Activated CD8-positive, alpha-beta memory T cell treated with anti-CD3 and anti-CD28 coated beads, Interleukin-2, amount 10 ng/mL, durations not matched to agents 7 days and 5 days (primary cell): ENCODE data around the gene SNTG2. TPM values are rescaled to one million over a fixed set of nuclear protein-coding genes. Genes with fewer than 3 reads are reported as not detected.

Source experiments
- ATAC-seq: fragments of 150-1000 bp; cut with Tn5 transposase; one replicate; pipeline ENCODE4 v1.10.0; 2021; ENCODE audit warnings: moderate library complexity
- CTCF ChIA-PET: fragments of 350-600 bp; sonication (Branson Sonifier 250); formaldehyde crosslinking; loops from one replicate; lab custom pipeline; 2021; ENCODE audit warnings: antibody characterized with exemption; lab: Charles Lee
- DNase-seq: peaks from one replicate; pipeline ENCODE4 v3.0.0-alpha.2; 2020
- H3K27ac Mint-ChIP-seq: one replicate; pipeline ENCODE4 v1.8.0; 2021; ENCODE audit warnings: mild to moderate bottlenecking, mixed read lengths
- H3K27me3 Mint-ChIP-seq: one replicate; pipeline ENCODE4 v1.8.0; 2021; ENCODE audit warnings: mixed read lengths
- H3K36me3 Mint-ChIP-seq: one replicate; pipeline ENCODE4 v1.8.0; 2021; ENCODE audit warnings: mild to moderate bottlenecking, mixed read lengths
- H3K4me1 Mint-ChIP-seq: one replicate; pipeline ENCODE4 v1.8.0; 2021; ENCODE audit warnings: mixed read lengths
- H3K4me3 Mint-ChIP-seq: one replicate; pipeline ENCODE4 v1.8.0; 2021; ENCODE audit warnings: mild to moderate bottlenecking, moderate library complexity, mixed read lengths
- H3K9me3 Mint-ChIP-seq: one replicate; pipeline ENCODE4 v1.8.0; 2022; ENCODE audit warnings: low read depth, mixed read lengths
- total RNA-seq, 2 experiments: library from RNA; stranded (reverse); gene quantifications; one replicate each; pipeline ENCODE4 v1.2.3, GENCODE V29; 2021

The SNTG2 gene
- total RNA-seq, 2 experiments from 2014 or later = 0.37 to 1.6 TPM

- H3K27ac Mint-ChIP-seq = no peak overlapping the region
- CTCF ChIA-PET = no interaction called here
- no peaks in the 10 kb centered on the region for H3K27me3 Mint-ChIP-seq
- no peak overlapping the region for H3K4me3 Mint-ChIP-seq
- no peaks in the 10 kb centered on the region for H3K4me1 Mint-ChIP-seq
- H3K9me3 Mint-ChIP-seq = no peaks in the 10 kb centered on the region
- no peak for ATAC-seq
- H3K36me3 Mint-ChIP-seq = no peaks in the 10 kb centered on the region
- no peak for DNase-seq
Measured at GRCh38 chr2:1010415-1010930, 59.8 kb downstream of the SNTG2 start.

GRCh38 chr2:1011006-1011405 is 60.4 kb downstream of the SNTG2 start:
- no peak overlapping the region for H3K27ac Mint-ChIP-seq
- no peak for ATAC-seq

GRCh38 chr2:1011985-1012384 is 61.3 kb downstream of the SNTG2 start:
- H3K27me3 Mint-ChIP-seq = no peaks in the 10 kb centered on the region

More at GRCh38 chr2:1011006-1011405, 60.4 kb downstream of the SNTG2 start:
- no peaks in the 10 kb centered on the region for H3K27me3 Mint-ChIP-seq
- no peaks in the 10 kb centered on the region for H3K9me3 Mint-ChIP-seq
- H3K36me3 Mint-ChIP-seq = no peaks in the 10 kb centered on the region
- H3K4me3 Mint-ChIP-seq = no peak overlapping the region
- H3K4me1 Mint-ChIP-seq = no peaks in the 10 kb centered on the region
- CTCF ChIA-PET = no interaction called here
- DNase-seq = no peak

GRCh38 chr2:1014802-1015201 is 64.2 kb downstream of the SNTG2 start:
- no peaks in the 10 kb centered on the region for H3K36me3 Mint-ChIP-seq
- DNase-seq (no peak), ATAC-seq (no peak)
- CTCF ChIA-PET = no interaction called here
- H3K4me1 Mint-ChIP-seq = no peaks in the 10 kb centered on the region
- H3K27me3 Mint-ChIP-seq = no peaks in the 10 kb centered on the region
- H3K9me3 Mint-ChIP-seq = no peaks in the 10 kb centered on the region
- no peak overlapping the region for H3K4me3 Mint-ChIP-seq
- H3K27ac Mint-ChIP-seq = no peak overlapping the region

More at GRCh38 chr2:1011985-1012384, 61.3 kb downstream of the SNTG2 start:
- CTCF ChIA-PET = no interaction called here
- no peaks in the 10 kb centered on the region for H3K9me3 Mint-ChIP-seq
- H3K4me1 Mint-ChIP-seq = no peaks in the 10 kb centered on the region
- DNase-seq (no peak), ATAC-seq (no peak)
- H3K36me3 Mint-ChIP-seq = no peaks in the 10 kb centered on the region
- H3K4me3 Mint-ChIP-seq = no peak overlapping the region
- H3K27ac Mint-ChIP-seq = no peak overlapping the region

GRCh38 chr2:1016500-1016899 is 65.9 kb downstream of the SNTG2 start:
- H3K4me3 Mint-ChIP-seq = no peak overlapping the region
- no peaks in the 10 kb centered on the region for H3K9me3 Mint-ChIP-seq
- no peak overlapping the region for H3K27ac Mint-ChIP-seq
- H3K27me3 Mint-ChIP-seq = no peaks in the 10 kb centered on the region
- H3K4me1 Mint-ChIP-seq = no peaks in the 10 kb centered on the region
- no peaks in the 10 kb centered on the region for H3K36me3 Mint-ChIP-seq
- ATAC-seq (no peak), DNase-seq (no peak)
- CTCF ChIA-PET = no interaction called here

GRCh38 chr2:1017827-1018226 is 67.2 kb downstream of the SNTG2 start:
- ATAC-seq (no peak), DNase-seq (no peak)
- H3K4me3 Mint-ChIP-seq = no peak overlapping the region
- H3K36me3 Mint-ChIP-seq = no peaks in the 10 kb centered on the region
- H3K9me3 Mint-ChIP-seq = no peaks in the 10 kb centered on the region
- no peaks in the 10 kb centered on the region for H3K4me1 Mint-ChIP-seq
- no peaks in the 10 kb centered on the region for H3K27me3 Mint-ChIP-seq
- CTCF ChIA-PET = no interaction called here
- H3K27ac Mint-ChIP-seq = no peak overlapping the region

GRCh38 chr2:1020206-1020605 is 69.6 kb downstream of the SNTG2 start:
- CTCF ChIA-PET = interaction anchor here (1.0 kb wide), 1 partner anchor 66 kb away, joined by 3 read pairs; no protein-coding TSS in a partner anchor
- no peak for ATAC-seq

GRCh38 chr2:1022178-1022577 is 71.5 kb downstream of the SNTG2 start:
- Mint-ChIP-seq H3K9me3 (no peaks in the 10 kb centered on the region), H3K27ac (no peak overlapping the region), H3K4me3 (no peak overlapping the region), H3K4me1 (no peaks in the 10 kb centered on the region), H3K36me3 (no peaks in the 10 kb centered on the region), H3K27me3 (no peaks in the 10 kb centered on the region)
- DNase-seq (no peak), ATAC-seq (no peak)
- CTCF ChIA-PET = interaction anchor here (1.0 kb wide), 1 partner anchor 65 kb away, joined by 7 read pairs; no protein-coding TSS in a partner anchor

More at GRCh38 chr2:1020206-1020605, 69.6 kb downstream of the SNTG2 start:
- DNase-seq = no peak
- H3K36me3 Mint-ChIP-seq = no peaks in the 10 kb centered on the region
- no peaks in the 10 kb centered on the region for H3K9me3 Mint-ChIP-seq
- H3K27ac Mint-ChIP-seq = no peak overlapping the region
- no peak overlapping the region for H3K4me3 Mint-ChIP-seq
- no peaks in the 10 kb centered on the region for H3K4me1 Mint-ChIP-seq
- no peaks in the 10 kb centered on the region for H3K27me3 Mint-ChIP-seq

- DNase-seq = no peak
- Mint-ChIP-seq H3K9me3 (no peaks in the 10 kb centered on the region), H3K27ac (no peak overlapping the region), H3K36me3 (no peaks in the 10 kb centered on the region), H3K27me3 (no peaks in the 10 kb centered on the region), H3K4me3 (no peak overlapping the region), H3K4me1 (no peaks in the 10 kb centered on the region)
- CTCF ChIA-PET = no interaction called here
- no peak for ATAC-seq
Measured at GRCh38 chr2:1024981-1025380, 74.3 kb downstream of the SNTG2 start.

- no peaks in the 10 kb centered on the region for H3K27me3 Mint-ChIP-seq
- CTCF ChIA-PET = no interaction called here
- H3K27ac Mint-ChIP-seq = no peak overlapping the region
- ATAC-seq (no peak), DNase-seq (no peak)
- H3K36me3 Mint-ChIP-seq = no peaks in the 10 kb centered on the region
- no peaks in the 10 kb centered on the region for H3K4me1 Mint-ChIP-seq
- no peak overlapping the region for H3K4me3 Mint-ChIP-seq
- H3K9me3 Mint-ChIP-seq = no peaks in the 10 kb centered on the region
Measured at GRCh38 chr2:1026141-1026540, 75.5 kb downstream of the SNTG2 start.

- H3K9me3 Mint-ChIP-seq = no peaks in the 10 kb centered on the region
- no peak overlapping the region for H3K4me3 Mint-ChIP-seq
- CTCF ChIA-PET = no interaction called here
- no peak overlapping the region for H3K27ac Mint-ChIP-seq
- H3K36me3 Mint-ChIP-seq = peaks cover 5% of the 10 kb centered on the region
- no peak for ATAC-seq
- no peak for DNase-seq
- peaks cover 11% of the 10 kb centered on the region for H3K4me1 Mint-ChIP-seq
- H3K27me3 Mint-ChIP-seq = no peaks in the 10 kb centered on the region
Measured at GRCh38 chr2:1028831-1029230, 78.2 kb downstream of the SNTG2 start.

GRCh38 chr2:1032030-1032429 is 81.4 kb downstream of the SNTG2 start:
- DNase-seq (peak; percentile 61), ATAC-seq (peak; percentile 74)
- no peaks in the 10 kb centered on the region for H3K27me3 Mint-ChIP-seq
- CTCF ChIA-PET = no interaction called here
- no peaks in the 10 kb centered on the region for H3K9me3 Mint-ChIP-seq
- peaks cover 8% of the 10 kb centered on the region for H3K36me3 Mint-ChIP-seq
- H3K4me1 Mint-ChIP-seq = peaks cover 11% of the 10 kb centered on the region
- H3K4me3 Mint-ChIP-seq = peak overlapping the region; percentile 82
- H3K27ac Mint-ChIP-seq = peak overlapping the region; percentile 87

GRCh38 chr2:1033069-1033468 is 82.4 kb downstream of the SNTG2 start:
- CTCF ChIA-PET = no interaction called here
- Mint-ChIP-seq H3K9me3 (no peaks in the 10 kb centered on the region), H3K36me3 (peaks cover 8% of the 10 kb centered on the region), H3K4me1 (peaks cover 11% of the 10 kb centered on the region), H3K4me3 (no peak overlapping the region), H3K27ac (no peak overlapping the region), H3K27me3 (no peaks in the 10 kb centered on the region)
- ATAC-seq = no peak
- DNase-seq = no peak

- Mint-ChIP-seq H3K36me3 (peaks cover 6% of the 10 kb centered on the region), H3K4me3 (no peak overlapping the region), H3K4me1 (peaks cover 6% of the 10 kb centered on the region), H3K27ac (no peak overlapping the region), H3K27me3 (no peaks in the 10 kb centered on the region), H3K9me3 (no peaks in the 10 kb centered on the region)
- ATAC-seq (no peak), DNase-seq (no peak)
- CTCF ChIA-PET = no interaction called here
Measured at GRCh38 chr2:1037066-1037465, 86.4 kb downstream of the SNTG2 start.

GRCh38 chr2:1039549-1039948 is 88.9 kb downstream of the SNTG2 start:
- H3K27me3 Mint-ChIP-seq = no peaks in the 10 kb centered on the region
- DNase-seq (no peak), ATAC-seq (no peak)
- no peaks in the 10 kb centered on the region for H3K9me3 Mint-ChIP-seq
- CTCF ChIA-PET = no interaction called here
- H3K27ac Mint-ChIP-seq = no peak overlapping the region
- peaks cover 2% of the 10 kb centered on the region for H3K36me3 Mint-ChIP-seq
- H3K4me1 Mint-ChIP-seq = peaks cover under 1% of the 10 kb centered on the region
- H3K4me3 Mint-ChIP-seq = no peak overlapping the region
